Measurements from ENCODE around the gene LLCFC1.
"Not testable (repeated sequence)": the region's sequence is repeated elsewhere in the genome, so short reads cannot be mapped to it uniquely, and the experiment has no call there.

LLCFC1 gene

GRCh38 chr7:142943706-142944268 lies 4.5 kb downstream of the LLCFC1 start:
- DNase-seq = no peak

- DNase-seq = no peak
These were observed 5.7 kb downstream of the LLCFC1 start for GRCh38 chr7:142945001-142945400.

- DNase-seq = no peak
These were observed 9.3 kb downstream of the LLCFC1 start for GRCh38 chr7:142948603-142949002.

GRCh38 chr7:142950235-142950634 lies 11.0 kb downstream of the LLCFC1 start:
- no peak for DNase-seq

GRCh38 chr7:142954680-142955268 lies 15.5 kb downstream of the LLCFC1 start:
- no peak for DNase-seq

GRCh38 chr7:142956951-142957623 lies 17.8 kb downstream of the LLCFC1 start:
- DNase-seq = no peak

GRCh38 chr7:142957723-142958122 lies 18.4 kb downstream of the LLCFC1 start:
- no peak for DNase-seq

- DNase-seq = no peak
These were observed 19.9 kb downstream of the LLCFC1 start for GRCh38 chr7:142959202-142959601.

GRCh38 chr7:142960955-142961512 lies 21.8 kb downstream of the LLCFC1 start:
- no peak for DNase-seq

GRCh38 chr7:142961595-142961972 lies 22.3 kb downstream of the LLCFC1 start:
- DNase-seq = no peak

- no peak for DNase-seq
These were observed 23.0 kb downstream of the LLCFC1 start, which contains the start of gene KEL for GRCh38 chr7:142961973-142962926. TSS of gene KEL (minus strand) at chr7:142962363. CDS start at chr7:142962206, 157 bp downstream.

- DNase-seq = no peak
These were observed 23.7 kb downstream of the LLCFC1 start for GRCh38 chr7:142962991-142963390.

GRCh38 chr7:142963993-142964392 lies 24.7 kb downstream of the LLCFC1 start:
- DNase-seq = no peak

GRCh38 chr7:142964502-142965246 lies 25.4 kb downstream of the LLCFC1 start:
- no peak for DNase-seq

- DNase-seq = no peak
These were observed 28.9 kb downstream of the LLCFC1 start for GRCh38 chr7:142968229-142968628.

GRCh38 chr7:142969183-142969582 lies 29.9 kb downstream of the LLCFC1 start:
- DNase-seq = no peak

- DNase-seq = no peak
These were observed 35.3 kb downstream of the LLCFC1 start for GRCh38 chr7:142974626-142975025.

- DNase-seq = not testable (repeated sequence)
These were observed 39.1 kb downstream of the LLCFC1 start for GRCh38 chr7:142978402-142978801.

GRCh38 chr7:142983825-142984224 lies 44.5 kb downstream of the LLCFC1 start:
- DNase-seq = no peak

- DNase-seq = no peak
These were observed 45.0 kb downstream of the LLCFC1 start for GRCh38 chr7:142984297-142984696.

Data from stimulated activated CD4-positive, alpha-beta T cell treated with anti-CD3 and anti-CD28 coated beads, Interleukin-15, amount 100 ng/mL, for 24 hours (primary cell).